Urinary bladder (tissue), 4 donors: ENCODE measurements around the gene RRAD. TPM values are rescaled to one million over a fixed set of nuclear protein-coding genes. Genes with fewer than 3 reads are reported as not detected.
A peak's percentile ranks its signal among the peaks of the same experiment; 100 is the strongest.
"Not testable (repeated sequence)": the region's sequence is repeated elsewhere in the genome, so short reads cannot be mapped to it uniquely, and the experiment has no call there.

Experiments used
- DNase-seq: peaks from one replicate; pipeline ENCODE4 v3.0.0-alpha.2; 2015; ENCODE audit errors: extremely low spot score
- H3K27ac ChIP-seq: one replicate; pipeline ENCODE4 v1.5.1; 2013; ENCODE audit warnings: low read depth, mild to moderate bottlenecking, moderate library complexity
- H3K36me3 ChIP-seq: one replicate; pipeline ENCODE4 v1.6.1; 2013; ENCODE audit warnings: mild to moderate bottlenecking, moderate library complexity; ENCODE audit not compliant: insufficient read depth
- H3K4me1 ChIP-seq: one replicate; pipeline ENCODE4 v1.6.1; 2013; ENCODE audit warnings: mild to moderate bottlenecking, moderate library complexity; ENCODE audit not compliant: insufficient read depth
- H3K4me3 ChIP-seq: one replicate; pipeline ENCODE4 v1.5.1; 2013; ENCODE audit warnings: low read depth, low read length
- WGBS: extraction: QIAGEN DNeasy Blood & Tissue Kit; methylation state at CpG from one replicate; pipeline ENCODE4 v1.1.7; 2013; 5-methylcytosine and 5-hydroxymethylcytosine counted together
- polyA plus RNA-seq: library from polyadenylated mRNA; stranded (reverse); fragments of 200-250 nt; gene quantifications from one replicate; pipeline ENCODE4 v1.2.3, GENCODE V29; 2013
- total RNA-seq: library from RNA; depleted of rRNA; stranded (reverse); fragments of >200 nt; gene quantifications from one replicate; pipeline ENCODE4 v1.2.3, GENCODE V29; 2014
- donor health status: healthy with polysubstance abuse.
- donor health status: healthy.

Gene RRAD
- total and polyA plus RNA-seq, 2 donors, result 7.0 to 26.1 TPM

- H3K4me1 ChIP-seq, result no peaks in the 10 kb centered on the region
- H3K36me3 ChIP-seq, result no peaks in the 10 kb centered on the region
- DNase-seq, result no peak
- peak within 1 kb of the TSS; percentile 83 for H3K4me3 ChIP-seq
- 22% methylated on average over 44 of the region's 44 CpGs for WGBS
- H3K27ac ChIP-seq, result peak within 1 kb of the TSS; percentile 92
Observed at GRCh38 chr16:66935314-66936011, 10.1 kb upstream of the RRAD start, which contains the start of gene CES2. Gene CES2 (plus strand): TSS chr16:66935516. CDS start chr16:66935636, 120 bp downstream.

GRCh38 chr16:66934839-66935313 lies 9.5 kb upstream of the RRAD start:
- WGBS, result under 1% methylated on average over 20 of the region's 24 CpGs
- H3K4me1 ChIP-seq, H3K36me3 ChIP-seq, DNase-seq, H3K27ac ChIP-seq: not testable (repeated sequence)
- H3K4me3 ChIP-seq, result peak overlapping the region; percentile 83

DNA sequence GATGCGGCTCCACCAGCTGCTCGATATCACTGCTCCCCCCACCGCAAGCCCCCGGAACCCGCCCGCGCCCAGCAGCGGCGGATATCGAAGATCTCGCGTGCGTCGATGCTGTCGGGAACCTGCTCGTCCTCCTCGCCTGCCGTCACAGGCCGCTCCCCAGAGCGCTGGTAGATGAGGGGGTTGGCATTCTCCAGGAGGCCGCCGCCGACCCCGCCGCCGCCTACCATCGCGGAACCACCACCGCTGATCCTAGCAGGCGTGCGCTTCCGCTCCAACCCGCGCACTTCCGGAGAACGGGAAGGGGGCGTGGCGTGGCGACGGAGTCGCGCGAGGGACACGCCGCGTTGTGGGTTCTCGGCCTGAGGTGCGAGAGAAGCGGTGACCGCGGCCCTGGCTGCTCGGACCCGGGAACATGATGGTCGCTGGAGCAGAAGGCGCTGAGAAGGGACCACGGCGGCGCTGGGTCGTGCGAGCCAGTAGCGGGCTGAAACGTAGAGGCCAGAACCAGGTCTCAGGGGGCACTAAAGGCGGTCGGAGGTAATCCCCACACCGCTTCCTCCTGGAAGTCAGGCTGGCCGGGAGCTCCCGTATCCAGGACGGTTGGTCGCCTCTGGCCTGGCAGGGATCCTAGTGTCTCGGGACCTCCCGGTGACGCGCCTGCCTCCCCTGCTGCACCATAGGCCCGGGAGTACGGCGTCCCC lies 9.0 kb upstream of the RRAD start, which contains the start of gene CIAO2B:
TSS of gene CIAO2B (minus strand) at position 265 of the 701 bp plus-strand sequence. CDS start at position 227, 38 bp downstream.
- DNase-seq, result peak; percentile 65
- peak within 1 kb of the TSS; percentile 92 for H3K27ac ChIP-seq
- H3K36me3 ChIP-seq, result no peaks in the 10 kb centered on the region
- H3K4me3 ChIP-seq, result peak within 1 kb of the TSS; percentile 83
- under 1% methylated on average over 76 of the region's 76 CpGs for WGBS
- no peaks in the 10 kb centered on the region for H3K4me1 ChIP-seq

DNA sequence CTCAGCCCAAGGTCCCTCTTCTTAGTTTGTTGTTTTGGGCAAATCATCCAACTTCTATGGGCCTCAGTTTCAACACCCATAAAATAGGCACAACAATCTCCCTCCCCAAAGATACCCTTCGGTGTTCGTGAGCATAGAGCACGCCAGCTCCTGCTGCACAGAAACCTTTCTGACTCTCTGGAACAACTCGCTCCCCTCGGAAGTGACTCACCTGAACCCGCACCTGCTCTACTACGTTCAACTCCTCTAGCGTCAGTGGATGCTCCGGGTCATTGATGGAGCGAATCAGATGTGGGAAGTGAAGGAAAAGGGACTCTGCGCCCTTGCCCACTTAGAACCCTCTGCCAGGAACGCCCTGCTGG lies 8.4 kb upstream of the RRAD start:
- 2% methylated on average over 12 of the region's 12 CpGs for WGBS

GRCh38 chr16:66932076-66932475 lies 6.7 kb upstream of the RRAD start:
- H3K4me3 ChIP-seq, result no peak overlapping the region
- H3K27ac ChIP-seq, result no peak overlapping the region
- WGBS, result 84% methylated on average over 4 of the region's 4 CpGs
- no peaks in the 10 kb centered on the region for H3K36me3 ChIP-seq
- DNase-seq, result no peak
- H3K4me1 ChIP-seq, result no peaks in the 10 kb centered on the region

More for the DNA sequence above, 8.4 kb upstream of the RRAD start:
- no peak for DNase-seq
- Histone ChIP-seq H3K4me1 (no peaks in the 10 kb centered on the region), H3K27ac (peak overlapping the region; percentile 83), H3K4me3 (peak overlapping the region; percentile 83), H3K36me3 (no peaks in the 10 kb centered on the region)

- Histone ChIP-seq H3K4me1 (no peaks in the 10 kb centered on the region), H3K27ac (no peak overlapping the region), H3K36me3 (no peaks in the 10 kb centered on the region), H3K4me3 (no peak overlapping the region)
- DNase-seq, result no peak
- 88% methylated on average over 2 of the region's 2 CpGs for WGBS
Observed at GRCh38 chr16:66931665-66932064, 6.3 kb upstream of the RRAD start.

DNA sequence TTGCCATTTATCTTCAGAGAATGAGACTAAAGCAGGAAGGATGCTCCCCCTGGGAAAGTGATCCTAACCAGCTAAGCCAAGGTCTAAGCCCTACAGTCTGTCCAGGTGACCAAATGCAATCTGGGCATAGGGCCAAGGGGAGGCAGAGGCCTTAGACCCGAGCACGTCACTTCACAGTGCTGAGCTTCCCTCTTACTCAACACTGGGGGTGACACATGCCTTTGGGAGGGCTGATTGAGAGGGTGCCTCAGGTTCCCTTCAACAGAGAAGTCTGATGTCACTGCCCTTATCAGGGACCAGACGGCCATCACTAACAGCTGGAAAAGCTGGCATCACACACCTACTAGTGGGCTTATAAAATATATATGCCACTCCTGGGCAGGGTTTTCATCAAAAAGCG lies 4.9 kb upstream of the RRAD start:
- DNase-seq, result no peak
- 54% methylated on average over 4 of the region's 4 CpGs for WGBS
- H3K4me3 ChIP-seq, result no peak overlapping the region
- H3K27ac ChIP-seq, result no peak overlapping the region
- no peaks in the 10 kb centered on the region for H3K4me1 ChIP-seq
- no peaks in the 10 kb centered on the region for H3K36me3 ChIP-seq

- H3K27ac ChIP-seq, result no peak overlapping the region
Observed at GRCh38 chr16:66928702-66929388, 3.5 kb upstream of the RRAD start.

GRCh38 chr16:66927918-66928649 lies 2.7 kb upstream of the RRAD start:
- no peak for DNase-seq
- no peaks in the 10 kb centered on the region for H3K36me3 ChIP-seq
- WGBS, result 87% methylated on average over 8 of the region's 8 CpGs
- no peak overlapping the region for H3K27ac ChIP-seq
- H3K4me1 ChIP-seq, result no peaks in the 10 kb centered on the region
- H3K4me3 ChIP-seq, result no peak overlapping the region

More at GRCh38 chr16:66928702-66929388, 3.5 kb upstream of the RRAD start:
- no peak for DNase-seq
- Histone ChIP-seq H3K36me3 (no peaks in the 10 kb centered on the region), H3K4me1 (no peaks in the 10 kb centered on the region), H3K4me3 (no peak overlapping the region)
- WGBS, result 74% methylated on average over 10 of the region's 10 CpGs

DNA sequence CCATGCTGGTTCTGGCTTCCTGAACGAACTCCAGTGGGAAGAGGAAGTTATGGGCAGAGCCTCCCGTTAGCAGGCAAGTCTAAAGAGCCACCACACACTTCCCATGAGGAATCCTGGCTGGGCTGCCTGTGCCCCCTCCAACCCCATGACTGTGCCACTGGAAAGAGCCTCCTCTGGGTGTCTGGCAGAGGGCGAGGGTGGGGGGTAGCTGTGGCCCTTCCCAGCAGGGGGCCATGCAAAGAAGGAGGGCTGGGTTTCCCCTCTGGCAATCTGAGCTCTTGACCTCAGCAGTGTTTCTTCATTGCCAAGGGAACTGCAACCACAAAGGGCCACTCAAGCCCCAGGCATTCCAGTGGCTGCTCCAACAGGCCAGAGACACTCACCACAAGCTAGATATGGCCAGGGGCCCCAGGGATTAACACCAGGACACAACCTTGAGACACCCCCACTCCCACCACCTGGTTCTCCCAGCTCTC lies 1.7 kb upstream of the RRAD start:
- H3K36me3 ChIP-seq, result no peaks in the 10 kb centered on the region
- WGBS, result 65% methylated on average over 3 of the region's 3 CpGs
- no peaks in the 10 kb centered on the region for H3K4me1 ChIP-seq
- DNase-seq, result no peak
- no peak overlapping the region for H3K4me3 ChIP-seq
- no peak overlapping the region for H3K27ac ChIP-seq

DNA sequence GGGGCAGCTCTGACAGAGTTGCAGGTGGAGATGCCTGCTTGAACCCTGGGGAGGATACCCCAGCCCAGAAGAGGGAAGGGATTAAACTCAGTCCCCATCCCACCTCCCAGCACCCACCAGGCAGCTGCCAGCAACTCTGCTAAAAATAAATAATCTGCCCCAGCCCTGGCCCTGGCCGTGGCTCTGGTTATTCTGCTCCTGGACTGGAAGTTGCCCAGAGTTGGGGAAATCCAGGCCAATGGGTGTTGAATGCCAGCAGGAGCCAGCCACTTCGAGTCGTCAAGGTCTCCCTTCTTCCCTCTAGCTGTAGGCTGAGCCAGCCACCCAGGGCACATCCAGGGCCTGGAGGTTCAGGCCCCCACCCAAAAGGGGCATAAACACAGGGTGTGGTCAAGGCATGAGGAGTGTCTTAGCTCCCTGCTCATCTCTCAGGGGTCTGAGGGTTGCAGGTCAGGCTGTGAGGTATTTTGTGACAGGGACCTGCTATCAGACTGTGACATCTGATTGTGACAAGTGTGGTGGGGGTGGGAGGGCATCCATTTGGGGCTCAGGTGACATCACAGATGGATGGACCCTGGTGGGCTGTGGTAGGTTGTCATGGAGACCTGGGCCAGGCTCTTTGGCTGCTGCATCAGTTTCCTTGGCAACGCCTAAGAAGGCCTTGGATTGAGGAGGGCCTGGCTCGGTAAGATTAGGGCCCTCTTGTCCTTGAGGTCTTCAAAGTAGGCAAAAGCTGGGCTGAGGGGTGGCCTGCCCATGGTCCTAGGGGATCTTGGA lies 1.0 kb upstream of the RRAD start:
- Histone ChIP-seq H3K4me1 (no peaks in the 10 kb centered on the region), H3K27ac (no peak overlapping the region), H3K36me3 (no peaks in the 10 kb centered on the region), H3K4me3 (no peak overlapping the region)
- 58% methylated on average over 5 of the region's 5 CpGs for WGBS
- DNase-seq, result no peak

DNA sequence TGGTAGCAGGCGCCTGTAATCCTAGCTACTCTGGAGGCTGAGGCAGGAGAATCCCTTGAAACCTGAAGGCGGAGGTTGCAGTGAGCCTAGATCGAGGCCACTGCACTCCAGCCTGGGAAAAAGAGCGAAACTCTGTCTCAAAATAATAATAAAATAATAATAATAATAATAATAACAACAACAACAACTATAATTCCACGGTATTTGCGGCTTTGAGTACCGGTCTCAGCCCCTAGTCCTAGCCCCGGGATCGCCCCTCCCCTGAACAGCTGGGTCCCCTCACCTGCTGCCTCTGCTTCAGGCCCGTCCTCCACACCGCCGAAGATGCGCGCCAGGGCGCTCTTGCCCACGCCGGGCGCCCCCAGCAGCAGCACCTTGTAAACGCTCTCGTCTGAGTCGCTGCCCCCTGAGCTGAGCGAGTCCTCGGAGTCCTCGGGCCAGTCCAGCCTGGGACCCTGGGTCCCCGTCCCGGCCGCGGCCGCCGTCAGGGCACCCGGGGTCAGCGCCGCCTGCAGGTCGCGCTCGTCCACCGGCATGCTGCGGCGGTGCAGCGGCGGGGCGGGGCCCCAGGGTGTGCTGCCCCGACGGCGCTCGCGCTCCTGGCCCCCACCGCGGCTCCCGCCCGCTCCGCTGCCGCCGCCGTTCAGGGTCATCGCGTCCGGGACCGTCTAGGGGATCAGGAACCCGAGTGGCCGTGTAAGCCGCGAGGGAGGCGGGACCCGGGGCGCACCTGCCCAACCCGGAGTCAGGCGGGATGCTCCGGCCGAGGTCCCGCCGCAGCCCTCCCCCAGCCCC lies 611 bp downstream of the RRAD start:
- 6% methylated on average over 72 of the region's 72 CpGs for WGBS
- Histone ChIP-seq H3K4me1 (no peaks in the 10 kb centered on the region), H3K27ac (peak overlapping the region; percentile 48), H3K4me3 (peak overlapping the region; percentile 61), H3K36me3 (no peaks in the 10 kb centered on the region)
- no peak for DNase-seq
